ENCODE data around the gene CAPN1. TPM values are rescaled to one million over a fixed set of nuclear protein-coding genes. Genes with fewer than 3 reads are reported as not detected.
"Not testable (repeated sequence)": the region's sequence is repeated elsewhere in the genome, so short reads cannot be mapped to it uniquely, and the experiment has no call there.

CAPN1 gene
- total RNA-seq, 1 donor from 2014 or later = 48.4 TPM

DNA sequence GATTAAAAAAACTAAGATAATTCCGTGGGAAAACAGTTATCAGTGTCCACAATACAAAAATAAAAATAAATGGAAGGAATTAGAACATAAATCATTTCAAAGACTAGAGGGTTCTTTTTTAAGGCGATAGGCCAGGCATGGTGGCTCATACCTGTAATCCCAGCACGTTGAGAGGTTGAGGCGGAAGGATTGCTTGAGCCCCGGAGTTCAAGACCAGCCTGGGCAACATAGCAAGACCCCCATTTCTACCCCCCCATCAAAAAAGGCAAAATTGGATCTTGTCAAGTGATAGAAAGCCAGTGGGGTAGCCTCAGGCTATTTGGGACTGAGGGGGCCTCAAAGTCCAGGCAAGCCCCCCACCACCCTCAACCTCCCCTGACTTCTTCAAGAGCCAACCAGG is 59.4 kb downstream of the CAPN1 start:
- TF ChIP-seq, protein P1, sequence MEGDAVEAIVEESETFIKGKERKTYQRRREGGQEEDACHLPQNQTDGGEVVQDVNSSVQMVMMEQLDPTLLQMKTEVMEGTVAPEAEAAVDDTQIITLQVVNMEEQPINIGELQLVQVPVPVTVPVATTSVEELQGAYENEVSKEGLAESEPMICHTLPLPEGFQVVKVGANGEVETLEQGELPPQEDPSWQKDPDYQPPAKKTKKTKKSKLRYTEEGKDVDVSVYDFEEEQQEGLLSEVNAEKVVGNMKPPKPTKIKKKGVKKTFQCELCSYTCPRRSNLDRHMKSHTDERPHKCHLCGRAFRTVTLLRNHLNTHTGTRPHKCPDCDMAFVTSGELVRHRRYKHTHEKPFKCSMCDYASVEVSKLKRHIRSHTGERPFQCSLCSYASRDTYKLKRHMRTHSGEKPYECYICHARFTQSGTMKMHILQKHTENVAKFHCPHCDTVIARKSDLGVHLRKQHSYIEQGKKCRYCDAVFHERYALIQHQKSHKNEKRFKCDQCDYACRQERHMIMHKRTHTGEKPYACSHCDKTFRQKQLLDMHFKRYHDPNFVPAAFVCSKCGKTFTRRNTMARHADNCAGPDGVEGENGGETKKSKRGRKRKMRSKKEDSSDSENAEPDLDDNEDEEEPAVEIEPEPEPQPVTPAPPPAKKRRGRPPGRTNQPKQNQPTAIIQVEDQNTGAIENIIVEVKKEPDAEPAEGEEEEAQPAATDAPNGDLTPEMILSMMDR (conservative IDR thresholded peaks at IDR 0.05) = no peak
- H3K27me3 Mint-ChIP-seq (ENCODE audit: low read depth) = no peaks in the 10 kb centered on the region
- H3K9me3 Mint-ChIP-seq = no peaks in the 10 kb centered on the region
- no peak overlapping the region for H3K27ac Mint-ChIP-seq (ENCODE audit: unreplicated experiment)
- no peak overlapping the region for H3K4me3 Mint-ChIP-seq
- H3K36me3 Mint-ChIP-seq (ENCODE audit: low read depth) = no peaks in the 10 kb centered on the region
- no peak for DNase-seq (ENCODE audit: low read depth, low spot score)
- no peaks in the 10 kb centered on the region for H3K4me1 Mint-ChIP-seq

DNA sequence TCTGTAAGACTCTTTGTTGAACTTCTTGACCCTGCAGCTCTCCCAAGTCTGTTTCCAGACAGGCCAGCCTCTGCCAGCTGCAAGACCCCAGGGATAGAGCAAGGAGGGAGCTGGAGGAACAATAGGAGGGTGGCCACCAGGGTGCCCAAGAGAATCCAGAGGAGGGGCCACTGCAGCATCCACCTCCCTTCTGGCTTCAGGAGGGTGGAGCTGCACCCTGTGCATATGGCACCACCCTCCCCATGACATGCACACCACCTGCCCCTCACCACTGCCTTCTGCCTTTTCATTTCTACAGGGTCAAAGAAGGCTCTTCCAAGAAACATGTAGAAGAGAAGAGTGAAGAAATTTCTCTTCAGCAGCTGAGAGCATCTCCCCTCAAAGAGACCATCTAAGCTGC is 60.0 kb downstream of the CAPN1 start:
- Mint-ChIP-seq H3K9me3 (no peaks in the 10 kb centered on the region), H3K36me3 (ENCODE audit: low read depth) (no peaks in the 10 kb centered on the region), H3K27me3 (ENCODE audit: low read depth) (no peaks in the 10 kb centered on the region), H3K4me1 (no peaks in the 10 kb centered on the region), H3K27ac (ENCODE audit: unreplicated experiment) (no peak overlapping the region), H3K4me3 (no peak overlapping the region)
- TF ChIP-seq, protein P1 (conservative IDR thresholded peaks at IDR 0.05) = no peak
- DNase-seq (ENCODE audit: low read depth, low spot score) = no peak

DNA sequence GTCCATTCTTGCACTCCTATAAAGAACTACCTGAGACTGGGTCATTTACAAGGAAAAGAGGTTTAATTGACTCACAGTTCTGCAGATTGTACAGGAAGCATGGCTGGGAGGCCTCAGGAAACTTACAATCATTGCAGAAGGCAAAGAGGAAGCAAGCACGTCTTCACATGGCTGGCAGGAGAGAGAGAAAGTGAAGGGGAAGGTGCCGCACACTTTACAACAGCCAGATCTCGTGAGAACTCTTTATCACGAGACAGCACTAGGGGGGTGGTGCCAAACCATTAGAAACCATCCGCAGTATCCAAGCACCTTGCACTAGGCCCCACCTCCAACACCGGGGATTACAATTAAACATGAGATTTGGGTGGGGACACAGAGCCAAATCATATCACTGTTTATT is 60.7 kb downstream of the CAPN1 start:
- peaks cover 2% of the 10 kb centered on the region for H3K27me3 Mint-ChIP-seq (ENCODE audit: low read depth)
- H3K36me3 Mint-ChIP-seq (ENCODE audit: low read depth) = no peaks in the 10 kb centered on the region
- H3K27ac Mint-ChIP-seq (ENCODE audit: unreplicated experiment) = no peak overlapping the region
- no peak for DNase-seq (ENCODE audit: low read depth, low spot score)
- H3K9me3 Mint-ChIP-seq = no peaks in the 10 kb centered on the region
- no peak overlapping the region for H3K4me3 Mint-ChIP-seq
- TF ChIP-seq, protein P1 (conservative IDR thresholded peaks at IDR 0.05) = no peak
- no peaks in the 10 kb centered on the region for H3K4me1 Mint-ChIP-seq

DNA sequence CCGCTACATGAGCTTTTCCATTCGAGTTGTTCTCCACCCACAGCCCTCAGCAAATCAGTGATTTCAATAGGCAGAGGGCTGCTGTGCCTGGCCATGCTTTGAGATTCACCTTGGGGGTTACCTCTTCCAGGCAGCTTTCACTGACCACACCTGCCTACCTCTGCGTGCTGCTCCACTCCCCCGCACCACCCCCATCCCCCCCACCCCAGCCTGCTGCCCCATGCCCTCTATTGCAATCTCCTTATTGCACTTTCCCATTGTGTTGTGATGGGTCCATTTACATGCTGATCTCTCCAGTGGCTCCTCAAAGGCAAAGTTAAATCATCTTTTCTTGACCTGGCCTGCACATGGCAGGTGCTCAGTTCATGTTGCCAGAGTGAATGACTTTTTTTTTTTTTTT is 62.1 kb downstream of the CAPN1 start:
- TF ChIP-seq, protein P1 (conservative IDR thresholded peaks at IDR 0.05) = no peak
- Mint-ChIP-seq H3K4me3 (no peak overlapping the region), H3K27ac (ENCODE audit: unreplicated experiment) (no peak overlapping the region), H3K27me3 (ENCODE audit: low read depth) (peaks cover 4% of the 10 kb centered on the region), H3K36me3 (ENCODE audit: low read depth) (no peaks in the 10 kb centered on the region), H3K4me1 (no peaks in the 10 kb centered on the region), H3K9me3 (no peaks in the 10 kb centered on the region)
- DNase-seq (ENCODE audit: low read depth, low spot score) = no peak

GRCh38 chr11:65245046-65245445 is 63.3 kb downstream of the CAPN1 start:
- not testable (repeated sequence) for H3K27me3 Mint-ChIP-seq (ENCODE audit: low read depth); H3K27ac Mint-ChIP-seq (ENCODE audit: unreplicated experiment); H3K4me3 Mint-ChIP-seq; DNase-seq (ENCODE audit: low read depth, low spot score); H3K4me1 Mint-ChIP-seq; H3K9me3 Mint-ChIP-seq; H3K36me3 Mint-ChIP-seq (ENCODE audit: low read depth)

- H3K4me3 Mint-ChIP-seq = no peak overlapping the region
- no peaks in the 10 kb centered on the region for H3K9me3 Mint-ChIP-seq
- DNase-seq (ENCODE audit: low read depth, low spot score) = no peak
- no peaks in the 10 kb centered on the region for H3K36me3 Mint-ChIP-seq (ENCODE audit: low read depth)
- peaks cover 4% of the 10 kb centered on the region for H3K27me3 Mint-ChIP-seq (ENCODE audit: low read depth)
- no peaks in the 10 kb centered on the region for H3K4me1 Mint-ChIP-seq
- TF ChIP-seq, protein P1 (conservative IDR thresholded peaks at IDR 0.05) = no peak
- no peak overlapping the region for H3K27ac Mint-ChIP-seq (ENCODE audit: unreplicated experiment)
These were observed 64.8 kb downstream of the CAPN1 start for GRCh38 chr11:65246506-65246905.

GRCh38 chr11:65248184-65248710 is 66.5 kb downstream of the CAPN1 start:
- H3K36me3 Mint-ChIP-seq (ENCODE audit: low read depth); H3K4me1 Mint-ChIP-seq; H3K9me3 Mint-ChIP-seq; H3K27ac Mint-ChIP-seq (ENCODE audit: unreplicated experiment); DNase-seq (ENCODE audit: low read depth, low spot score); H3K4me3 Mint-ChIP-seq; H3K27me3 Mint-ChIP-seq (ENCODE audit: low read depth): not testable (repeated sequence)
